ENCODE data around the gene TMEM41B. TPM values are rescaled to one million over a fixed set of nuclear protein-coding genes. Genes with fewer than 3 reads are reported as not detected.

TMEM41B gene
- polyA plus RNA-seq, 1 donor from 2014 or later = 49.5 TPM

DNA sequence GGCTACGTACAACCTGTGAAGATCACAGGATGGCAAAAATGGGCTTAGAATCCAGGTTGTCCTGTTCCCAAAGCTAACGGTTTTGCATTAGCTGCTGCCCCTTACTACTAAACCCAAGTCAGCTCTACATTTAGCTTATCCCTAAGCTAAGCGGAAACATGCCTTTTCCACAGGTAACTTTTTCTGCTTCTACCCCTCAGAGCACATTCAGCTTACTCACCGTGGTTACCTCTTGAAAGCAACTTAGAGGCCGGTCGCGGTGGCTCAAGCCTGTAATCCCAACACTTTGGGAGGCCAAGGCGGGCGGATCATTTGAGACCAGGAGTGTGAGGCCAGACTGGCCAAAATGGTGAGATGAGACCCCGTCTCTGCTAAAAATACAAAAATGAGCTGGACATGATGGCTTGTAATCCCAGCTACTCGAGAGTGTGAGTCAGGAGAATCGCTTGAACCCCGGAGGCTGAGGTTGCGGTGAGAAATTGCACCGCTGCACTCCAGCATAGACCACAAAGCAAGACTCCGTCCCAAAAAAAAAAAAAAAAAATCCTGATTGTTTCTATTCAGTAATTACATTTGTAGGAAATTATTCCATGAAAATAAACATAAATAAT lies 790 bp upstream of the TMEM41B start:
- no peaks in the 10 kb centered on the region for H3K27me3 ChIP-seq (ENCODE audit: insufficient read depth, low read depth, low read length)
- peak overlapping the region; percentile 95 for H3K27ac ChIP-seq (ENCODE audit: low read length)
- peak overlapping the region; percentile 86 for H3K9ac ChIP-seq (ENCODE audit: low read length)
- no peaks in the 10 kb centered on the region for H4K20me1 ChIP-seq (ENCODE audit: insufficient read depth)
- no peaks in the 10 kb centered on the region for H3K36me3 ChIP-seq (ENCODE audit: insufficient read depth, low read length)
- H3F3A ChIP-seq (ENCODE audit: insufficient read depth, low read length, poor library complexity, severe bottlenecking) = no peaks in the 10 kb centered on the region
- peak overlapping the region; percentile 98 for H3K4me3 ChIP-seq (ENCODE audit: low read length)
- no peaks in the 10 kb centered on the region for H3K9me3 ChIP-seq (ENCODE audit: low read length)
- H3K9me2 ChIP-seq (ENCODE audit: insufficient read depth, low read length) = no peaks in the 10 kb centered on the region
- peak overlapping the region; percentile 83 for H2AFZ ChIP-seq (ENCODE audit: low read depth, low read length)
- H3K4me2 ChIP-seq (ENCODE audit: low read length) = peak overlapping the region; percentile 92
- H3K79me2 ChIP-seq (replicated peaks; ENCODE audit: insufficient read depth, low read length) = peaks cover 35% of the 10 kb centered on the region
- TF ChIP-seq, protein P1, sequence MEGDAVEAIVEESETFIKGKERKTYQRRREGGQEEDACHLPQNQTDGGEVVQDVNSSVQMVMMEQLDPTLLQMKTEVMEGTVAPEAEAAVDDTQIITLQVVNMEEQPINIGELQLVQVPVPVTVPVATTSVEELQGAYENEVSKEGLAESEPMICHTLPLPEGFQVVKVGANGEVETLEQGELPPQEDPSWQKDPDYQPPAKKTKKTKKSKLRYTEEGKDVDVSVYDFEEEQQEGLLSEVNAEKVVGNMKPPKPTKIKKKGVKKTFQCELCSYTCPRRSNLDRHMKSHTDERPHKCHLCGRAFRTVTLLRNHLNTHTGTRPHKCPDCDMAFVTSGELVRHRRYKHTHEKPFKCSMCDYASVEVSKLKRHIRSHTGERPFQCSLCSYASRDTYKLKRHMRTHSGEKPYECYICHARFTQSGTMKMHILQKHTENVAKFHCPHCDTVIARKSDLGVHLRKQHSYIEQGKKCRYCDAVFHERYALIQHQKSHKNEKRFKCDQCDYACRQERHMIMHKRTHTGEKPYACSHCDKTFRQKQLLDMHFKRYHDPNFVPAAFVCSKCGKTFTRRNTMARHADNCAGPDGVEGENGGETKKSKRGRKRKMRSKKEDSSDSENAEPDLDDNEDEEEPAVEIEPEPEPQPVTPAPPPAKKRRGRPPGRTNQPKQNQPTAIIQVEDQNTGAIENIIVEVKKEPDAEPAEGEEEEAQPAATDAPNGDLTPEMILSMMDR (IDR thresholded peaks at IDR 0.05; ENCODE audit: poor library complexity, severe bottlenecking) = no peak
- TF ChIP-seq MXI1 (conservative IDR thresholded peaks at IDR 0.05; ENCODE audit: poor library complexity, severe bottlenecking) (peak; percentile 12), RAD21 (conservative IDR thresholded peaks at IDR 0.05) (no peak), EZH2 (IDR thresholded peaks at IDR 0.05; ENCODE audit: borderline replicate concordance, insufficient read depth, low read length, poor library complexity, severe bottlenecking) (no peak), SMC3 (conservative IDR thresholded peaks at IDR 0.05; ENCODE audit: poor library complexity) (no peak), EP300 (conservative IDR thresholded peaks at IDR 0.05; ENCODE audit: poor library complexity, severe bottlenecking) (no peak), POLR2AphosphoS5 (IDR thresholded peaks at IDR 0.05) (no peak)

DNA sequence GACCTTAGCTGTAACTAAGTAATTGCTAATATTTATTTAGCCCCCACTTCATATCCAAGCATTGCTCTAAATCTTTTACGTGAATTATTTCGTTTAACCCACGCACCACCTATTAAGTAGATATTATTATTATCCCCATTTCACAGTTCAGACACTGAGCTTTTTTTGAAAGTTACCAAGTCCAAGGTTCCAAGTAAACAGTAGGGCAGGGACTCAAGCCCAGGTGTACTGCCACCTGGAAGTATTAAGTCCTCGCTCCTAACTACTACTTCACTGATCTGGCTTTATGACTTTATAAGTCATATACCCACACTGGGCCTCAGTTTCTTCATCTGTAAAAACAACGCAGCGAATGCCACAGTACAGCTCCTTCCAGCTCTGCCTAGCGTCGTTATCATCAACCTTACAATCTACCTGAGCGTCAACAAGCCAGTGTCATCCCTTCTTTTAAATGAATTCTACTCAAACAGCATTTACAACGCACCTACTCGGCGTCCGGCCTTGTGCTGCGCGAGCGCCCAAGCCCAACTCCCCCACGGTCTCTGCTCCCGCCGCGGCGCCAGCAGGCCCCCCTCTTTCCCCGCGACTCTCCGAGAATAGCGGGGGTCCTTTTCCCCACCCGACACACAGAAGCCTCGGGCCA lies 624 bp downstream of the TMEM41B start:
- Histone ChIP-seq H4K20me1 (ENCODE audit: insufficient read depth) (no peaks in the 10 kb centered on the region), H3F3A (ENCODE audit: insufficient read depth, low read length, poor library complexity, severe bottlenecking) (no peaks in the 10 kb centered on the region), H3K9ac (ENCODE audit: low read length) (peak overlapping the region; percentile 97), H3K9me2 (ENCODE audit: insufficient read depth, low read length) (no peaks in the 10 kb centered on the region), H3K4me3 (ENCODE audit: low read length) (peak overlapping the region; percentile 98), H3K36me3 (ENCODE audit: insufficient read depth, low read length) (no peaks in the 10 kb centered on the region), H3K4me2 (ENCODE audit: low read length) (peak overlapping the region; percentile 83), H3K9me3 (ENCODE audit: low read length) (no peaks in the 10 kb centered on the region), H3K27ac (ENCODE audit: low read length) (peak overlapping the region; percentile 95), H3K27me3 (ENCODE audit: insufficient read depth, low read depth, low read length) (no peaks in the 10 kb centered on the region), H2AFZ (ENCODE audit: low read depth, low read length) (peak overlapping the region; percentile 88), H3K79me2 (replicated peaks; ENCODE audit: insufficient read depth, low read length) (peaks cover 45% of the 10 kb centered on the region)
- TF ChIP-seq, protein P1 (IDR thresholded peaks at IDR 0.05; ENCODE audit: poor library complexity, severe bottlenecking) = no peak
- TF ChIP-seq EZH2 (IDR thresholded peaks at IDR 0.05; ENCODE audit: borderline replicate concordance, insufficient read depth, low read length, poor library complexity, severe bottlenecking) = no peak
- TF ChIP-seq MXI1 (conservative IDR thresholded peaks at IDR 0.05; ENCODE audit: poor library complexity, severe bottlenecking) = peak; percentile 34
- TF ChIP-seq EP300 (conservative IDR thresholded peaks at IDR 0.05; ENCODE audit: poor library complexity, severe bottlenecking) = no peak
- TF ChIP-seq SMC3 (conservative IDR thresholded peaks at IDR 0.05; ENCODE audit: poor library complexity) = no peak
- TF ChIP-seq TAF1 (IDR thresholded peaks at IDR 0.05; ENCODE audit: low read depth) = no peak
- TF ChIP-seq POLR2AphosphoS5 (IDR thresholded peaks at IDR 0.05) = no peak
- no peak for TF ChIP-seq RAD21 (conservative IDR thresholded peaks at IDR 0.05)
- TF ChIP-seq, protein P2, sequence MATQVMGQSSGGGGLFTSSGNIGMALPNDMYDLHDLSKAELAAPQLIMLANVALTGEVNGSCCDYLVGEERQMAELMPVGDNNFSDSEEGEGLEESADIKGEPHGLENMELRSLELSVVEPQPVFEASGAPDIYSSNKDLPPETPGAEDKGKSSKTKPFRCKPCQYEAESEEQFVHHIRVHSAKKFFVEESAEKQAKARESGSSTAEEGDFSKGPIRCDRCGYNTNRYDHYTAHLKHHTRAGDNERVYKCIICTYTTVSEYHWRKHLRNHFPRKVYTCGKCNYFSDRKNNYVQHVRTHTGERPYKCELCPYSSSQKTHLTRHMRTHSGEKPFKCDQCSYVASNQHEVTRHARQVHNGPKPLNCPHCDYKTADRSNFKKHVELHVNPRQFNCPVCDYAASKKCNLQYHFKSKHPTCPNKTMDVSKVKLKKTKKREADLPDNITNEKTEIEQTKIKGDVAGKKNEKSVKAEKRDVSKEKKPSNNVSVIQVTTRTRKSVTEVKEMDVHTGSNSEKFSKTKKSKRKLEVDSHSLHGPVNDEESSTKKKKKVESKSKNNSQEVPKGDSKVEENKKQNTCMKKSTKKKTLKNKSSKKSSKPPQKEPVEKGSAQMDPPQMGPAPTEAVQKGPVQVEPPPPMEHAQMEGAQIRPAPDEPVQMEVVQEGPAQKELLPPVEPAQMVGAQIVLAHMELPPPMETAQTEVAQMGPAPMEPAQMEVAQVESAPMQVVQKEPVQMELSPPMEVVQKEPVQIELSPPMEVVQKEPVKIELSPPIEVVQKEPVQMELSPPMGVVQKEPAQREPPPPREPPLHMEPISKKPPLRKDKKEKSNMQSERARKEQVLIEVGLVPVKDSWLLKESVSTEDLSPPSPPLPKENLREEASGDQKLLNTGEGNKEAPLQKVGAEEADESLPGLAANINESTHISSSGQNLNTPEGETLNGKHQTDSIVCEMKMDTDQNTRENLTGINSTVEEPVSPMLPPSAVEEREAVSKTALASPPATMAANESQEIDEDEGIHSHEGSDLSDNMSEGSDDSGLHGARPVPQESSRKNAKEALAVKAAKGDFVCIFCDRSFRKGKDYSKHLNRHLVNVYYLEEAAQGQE (IDR thresholded peaks at IDR 0.05; ENCODE audit: borderline replicate concordance) = peak; percentile 36

Measured in neural cell (in vitro differentiated cells).